Esophagus squamous epithelium (tissue), 5 donors: ENCODE data around the gene PRM2. TPM values are rescaled to one million over a fixed set of nuclear protein-coding genes. Genes with fewer than 3 reads are reported as not detected.

Experiments
- DNase-seq: peaks from one replicate; lab custom pipeline; 2025; lab: John Stamatoyannopoulos, UW
- H3K27ac ChIP-seq, 4 donors: fragments of 200-600 bp; sonication (generic); one replicate each; pipeline ENCODE4 v1.5.1; 2016 to 2019; ENCODE audit warnings: mild to moderate bottlenecking in 1 of 4
- H3K27me3 ChIP-seq, 4 donors: fragments of 200-600 bp; sonication (generic); 1 replicate in 3 of 4; 2 replicates in 1 of 4; pipeline versions ENCODE4 v1.5.1 to v1.6.0; 2017 to 2021; ENCODE audit warnings: antibody characterized with exemption in 1 of 4
- H3K36me3 ChIP-seq, 3 donors: fragments of 200-600 bp; sonication (generic); one replicate each; pipeline ENCODE4 v1.5.1; 2016 to 2019
- H3K4me1 ChIP-seq, 3 donors: fragments of 200-600 bp; sonication (generic); one replicate each; pipeline ENCODE4 v1.5.1; 2017 to 2019
- H3K4me3 ChIP-seq, 4 donors: fragments of 200-600 bp; sonication (generic); 1 replicate in 3 of 4; 2 replicates in 1 of 4; pipeline ENCODE4 v1.5.1; 2016 to 2019; ENCODE audit warnings: mild to moderate bottlenecking in 2 of 4, moderate library complexity in 1 of 4
- H3K9me3 ChIP-seq, 3 donors: fragments of 200-600 bp; sonication (generic); one replicate each; pipeline ENCODE4 v1.5.1; 2016 to 2019
- CTCF ChIP-seq, 6 experiments: fragments of 450-650 bp in 4 of 6; fragments of 200-600 bp in 2 of 6; sonication (generic) in 2 of 6; IDR thresholded peaks; one replicate each; pipeline ENCODE4 v1.5.1; 2016 to 2019; ENCODE audit warnings: antibody characterized with exemption in 6 of 6, mild to moderate bottlenecking in 4 of 6, moderate library complexity in 4 of 6
- POLR2A ChIP-seq, 4 donors: fragments of 450-650 bp; IDR thresholded peaks; one replicate each; pipeline ENCODE4 v1.6.1; 2017; ENCODE audit warnings: antibody characterized with exemption in 4 of 4, mild to moderate bottlenecking in 4 of 4, moderate library complexity in 3 of 4
- WGBS, 2 donors: methylation state at CpG; one replicate each; pipeline ENCODE4 v1.1.5; 2018; 5-methylcytosine and 5-hydroxymethylcytosine counted together
- intact Hi-C: fragments of 100-400 bp; cut with DNase I; formaldehyde crosslinking; loops from one replicate; pipeline ENCODE4 v1.15.0; 2022
- total RNA-seq, 4 donors: library from RNA; depleted of rRNA; stranded (reverse); fragments of >200 nt; gene quantifications; one replicate each; pipeline ENCODE4 v1.1.0, GENCODE V29; 2016
- donor health status: DM: yes; HTN: yes; CAD: no.

The PRM2 gene
- total RNA-seq, 4 donors from 2014 or later = not detected

DNA sequence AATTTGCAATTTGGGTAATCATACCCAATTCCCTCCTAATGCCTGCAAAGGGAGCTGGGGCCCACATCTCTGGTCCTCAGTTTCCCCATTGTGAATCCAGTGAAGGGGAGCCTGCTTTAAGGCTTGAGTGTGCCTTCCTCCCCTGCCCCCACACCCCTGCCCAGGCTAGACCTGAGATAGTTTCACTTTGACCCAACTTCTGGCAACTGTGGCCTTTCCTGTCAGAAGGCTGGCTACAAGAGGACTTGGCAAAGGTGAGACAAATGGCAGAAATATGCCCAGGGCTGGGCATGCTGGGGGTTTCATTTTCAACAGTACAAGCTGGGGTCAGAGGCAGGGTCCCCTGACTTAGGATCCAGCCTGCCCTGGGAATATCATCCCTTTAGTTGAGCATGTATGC is 30.3 kb downstream of the PRM2 start:
- Histone ChIP-seq H3K36me3 (no peaks in the 10 kb centered on the region), H3K27me3 (peaks cover 0 to 33% (median 0%) of the 10 kb centered on the region in 4 donors), H3K27ac (no peak overlapping the region), H3K4me1 (peaks cover 0 to 8% (median 0%) of the 10 kb centered on the region in 3 donors), H3K4me3 (no peak overlapping the region), H3K9me3 (no peaks in the 10 kb centered on the region)
- no peak for TF ChIP-seq CTCF (IDR thresholded peaks at IDR 0.05)
- TF ChIP-seq POLR2A (IDR thresholded peaks at IDR 0.05) = no peak
- DNase-seq = no peak
- intact Hi-C loops = no loop called here

GRCh38 chr16:11245222-11245737 is 31.0 kb downstream of the PRM2 start:
- no peaks in the 10 kb centered on the region for H3K9me3 ChIP-seq
- TF ChIP-seq POLR2A (IDR thresholded peaks at IDR 0.05) (no peak), CTCF (IDR thresholded peaks at IDR 0.05) (no peak)
- H3K4me1 ChIP-seq = peaks cover 0 to 8% (median 2%) of the 10 kb centered on the region in 3 donors
- H3K36me3 ChIP-seq = no peaks in the 10 kb centered on the region
- no peak overlapping the region for H3K4me3 ChIP-seq
- 89 to 92% methylated on average over 5 of the region's 5 CpGs for WGBS, 2 donors
- intact Hi-C loops = no loop called here
- H3K27me3 ChIP-seq = peaks cover 0 to 33% (median 0%) of the 10 kb centered on the region in 4 donors
- DNase-seq = no peak
- no peak overlapping the region for H3K27ac ChIP-seq

DNA sequence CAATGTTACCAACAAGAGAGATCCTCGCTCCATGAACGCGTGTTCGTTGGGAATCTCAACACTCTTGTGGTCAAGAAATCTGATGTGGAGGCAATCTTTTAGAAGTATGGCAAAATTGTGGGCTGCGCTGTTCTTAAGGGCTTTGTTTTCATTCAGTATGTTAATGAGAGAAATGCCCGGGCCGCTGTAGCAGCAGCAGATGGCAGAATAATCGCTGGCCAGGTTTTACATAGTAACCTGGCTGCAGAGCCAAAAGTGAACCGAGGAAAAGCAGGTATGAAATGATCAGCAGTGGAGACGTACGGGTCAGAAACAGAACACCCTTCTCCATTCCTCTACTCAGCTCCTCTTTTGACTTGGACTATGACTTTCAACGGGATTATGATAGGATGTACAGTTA is 33.6 kb downstream of the PRM2 start:
- intact Hi-C loops = no loop called here
- Histone ChIP-seq H3K27me3 (peaks cover 0 to 42% (median 0%) of the 10 kb centered on the region in 4 donors), H3K9me3 (no peaks in the 10 kb centered on the region), H3K4me1 (peaks cover 0 to 2% (median 0%) of the 10 kb centered on the region in 3 donors), H3K27ac (no peak overlapping the region), H3K36me3 (no peaks in the 10 kb centered on the region), H3K4me3 (no peak overlapping the region)
- no peak for DNase-seq
- 87 to 89% methylated on average over 12 of the region's 12 CpGs for WGBS, 2 donors
- TF ChIP-seq CTCF (IDR thresholded peaks at IDR 0.05) (no peak), POLR2A (IDR thresholded peaks at IDR 0.05) (no peak)

DNA sequence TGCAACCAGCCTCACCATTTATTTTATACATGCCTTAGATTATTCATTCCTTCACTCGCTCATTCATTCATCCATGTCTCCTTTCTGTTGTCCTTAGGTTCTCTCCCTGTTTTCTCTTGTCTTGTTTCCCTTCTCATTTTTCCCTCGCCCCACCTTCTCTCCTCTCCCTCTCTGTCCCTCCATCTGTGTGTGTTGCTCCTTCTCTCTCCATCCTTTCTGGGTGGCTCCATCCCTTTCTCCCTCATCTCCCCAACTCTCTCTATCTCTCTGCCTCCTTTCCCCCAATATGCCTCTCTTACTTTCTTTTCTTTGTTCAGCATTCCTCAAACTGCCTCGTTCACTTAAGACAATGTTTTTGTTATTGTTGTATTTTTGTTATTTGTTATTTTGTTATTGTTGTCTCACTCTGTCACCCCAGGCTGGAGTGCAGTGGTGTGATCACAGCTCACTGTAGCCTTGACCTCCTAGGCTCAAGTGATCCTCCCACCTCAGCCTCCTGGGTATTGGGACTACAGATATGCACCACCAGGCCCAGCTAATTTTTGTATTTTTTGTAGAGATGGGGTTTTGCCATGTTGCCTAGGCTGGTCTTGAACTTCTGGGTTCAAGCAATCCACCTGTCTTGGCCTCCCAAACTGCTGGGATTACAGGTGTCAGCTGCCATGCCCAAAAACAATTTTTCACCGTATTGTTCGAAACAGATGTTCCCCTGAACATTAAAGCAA is 34.6 kb downstream of the PRM2 start:
- intact Hi-C loops = no loop called here
- no peak overlapping the region for H3K27ac ChIP-seq
- DNase-seq = no peak
- H3K4me3 ChIP-seq = no peak overlapping the region
- no peak for TF ChIP-seq POLR2A (IDR thresholded peaks at IDR 0.05)
- no peak for TF ChIP-seq CTCF (IDR thresholded peaks at IDR 0.05)
- no peaks in the 10 kb centered on the region for H3K9me3 ChIP-seq
- no peaks in the 10 kb centered on the region for H3K36me3 ChIP-seq
- H3K4me1 ChIP-seq = peaks cover 0 to 2% (median 0%) of the 10 kb centered on the region in 3 donors
- H3K27me3 ChIP-seq = peaks cover 0 to 42% (median 0%) of the 10 kb centered on the region in 4 donors
- WGBS, 2 donors = 87 to 91% methylated on average over 5 of the region's 5 CpGs
